Smooth muscle cell (in vitro differentiated cells): ENCODE measurements around the gene VPS35L. TPM values are rescaled to one million over a fixed set of nuclear protein-coding genes. Genes with fewer than 3 reads are reported as not detected.

Experiments used
- DNase-seq: peaks from one replicate; lab custom pipeline; 2025; ENCODE audit not compliant: unreplicated experiment; lab: John Stamatoyannopoulos, UW
- H2AFZ ChIP-seq: fragments of 200-600 bp; sonication (generic); 2 replicates; pipeline ENCODE4 v1.6.0; 2016; ENCODE audit warnings: antibody characterized with exemption, low read depth, mild to moderate bottlenecking
- H3F3A ChIP-seq: fragments of 200-600 bp; sonication (generic); 2 replicates; pipeline ENCODE4 v1.6.0; 2017; ENCODE audit warnings: antibody characterized with exemption, low read depth
- H3K27ac ChIP-seq: fragments of 200-600 bp; sonication (generic); 2 replicates; pipeline ENCODE4 v1.5.1; 2016; ENCODE audit warnings: low read depth, mild to moderate bottlenecking
- H3K27me3 ChIP-seq: fragments of 200-600 bp; sonication (generic); 2 replicates; pipeline ENCODE4 v1.6.1; 2016; ENCODE audit warnings: low read depth, mild to moderate bottlenecking
- H3K36me3 ChIP-seq: fragments of 200-600 bp; sonication (generic); 2 replicates; pipeline ENCODE4 v1.5.1; 2016; ENCODE audit warnings: low read depth
- H3K4me1 ChIP-seq: fragments of 200-600 bp; sonication (generic); 2 replicates; pipeline ENCODE4 v1.5.1; 2016; ENCODE audit warnings: low read depth
- H3K4me2 ChIP-seq: fragments of 200-600 bp; sonication (generic); 2 replicates; pipeline ENCODE4 v1.6.0; 2016; ENCODE audit warnings: mild to moderate bottlenecking
- H3K4me3 ChIP-seq: fragments of 200-600 bp; sonication (generic); 2 replicates; pipeline ENCODE4 v1.5.1; 2016; ENCODE audit warnings: mild to moderate bottlenecking
- H3K79me2 ChIP-seq: fragments of 200-600 bp; sonication (generic); 2 replicates; pipeline ENCODE4 v1.6.0; 2016; ENCODE audit warnings: low read depth, mild to moderate bottlenecking
- H3K9ac ChIP-seq: fragments of 200-600 bp; sonication (generic); 2 replicates; pipeline ENCODE4 v1.6.0; 2016; ENCODE audit warnings: low read depth
- H3K9me3 ChIP-seq: fragments of 200-600 bp; sonication (generic); replicated peaks from 2 replicates; pipeline ENCODE4 v1.5.1; 2016; ENCODE audit warnings: low read depth
- H4K20me1 ChIP-seq: fragments of 200-600 bp; sonication (generic); 2 replicates; pipeline ENCODE4 v1.6.0; 2016; ENCODE audit warnings: low read depth
- WGBS: methylation state at CpG from one replicate; pipeline ENCODE4 v1.1.7; 2016; ENCODE audit warnings: low lambda C conversion rate; 5-methylcytosine and 5-hydroxymethylcytosine counted together
- polyA plus RNA-seq: library from polyadenylated mRNA; unstranded; fragments of >200 nt; fragmentation: Nextera tagmentation; extraction: Ambion mirVana; gene quantifications from 2 replicates; pipeline ENCODE4 v1.2.1, GENCODE V29; 2016
- total RNA-seq: library from RNA; depleted of rRNA; stranded (reverse); fragments of >200 nt; gene quantifications from 2 replicates; pipeline ENCODE4 v1.2.3, GENCODE V29; 2014
- TF ChIP-seq, protein P1 (sequence below): fragments of 200-600 bp; sonication (generic); IDR thresholded peaks from 2 replicates; pipeline ENCODE4 v1.5.1; 2017; ENCODE audit warnings: borderline replicate concordance, mild to moderate bottlenecking, antibody characterized with exemption; ENCODE audit not compliant: insufficient read depth, poor library complexity, severe bottlenecking

Gene VPS35L
- total and polyA plus RNA-seq, 2 experiments from 2014 or later = 46.7 to 47.4 TPM

DNA sequence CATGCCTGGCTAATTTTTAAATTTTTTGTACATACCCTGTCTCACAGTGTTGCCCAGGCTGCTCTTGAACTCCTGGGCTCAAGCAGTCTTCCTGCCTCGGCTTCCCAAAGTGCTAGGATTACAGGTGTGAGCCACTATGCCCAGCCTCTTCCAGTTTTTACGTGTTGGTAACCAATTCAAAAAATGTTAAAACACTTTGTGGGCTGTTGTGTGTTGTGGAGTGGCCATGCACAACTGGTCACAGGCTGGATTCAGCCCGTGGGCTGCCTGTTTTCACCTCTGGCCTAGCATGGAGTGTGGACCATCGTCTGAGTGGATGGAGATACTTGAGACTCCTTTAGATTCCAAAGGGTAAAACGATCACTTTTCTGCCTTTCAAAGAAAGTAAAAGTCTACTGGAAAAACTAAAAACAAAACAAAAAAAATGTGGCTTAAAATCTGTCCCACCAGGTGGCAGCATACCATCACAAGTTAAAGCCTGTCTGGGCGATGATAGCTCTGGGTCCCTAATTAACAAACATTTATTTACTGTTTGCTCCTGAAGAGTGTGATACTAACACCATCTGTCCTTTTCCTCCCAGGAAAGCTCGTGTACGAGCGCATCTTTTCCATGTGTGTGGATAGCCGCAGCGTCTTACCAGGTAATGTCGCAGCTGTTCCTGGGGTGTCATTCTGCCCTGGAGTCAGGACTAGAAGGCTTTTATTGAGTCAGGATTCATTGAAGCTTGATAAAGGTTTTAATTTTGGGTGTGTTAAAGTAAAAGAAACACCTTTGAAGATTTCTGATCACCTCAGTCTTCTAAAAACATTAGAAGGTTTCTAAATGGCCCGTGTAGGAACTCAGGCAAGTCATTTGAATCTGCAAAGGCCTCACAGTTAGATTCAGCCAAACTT, 45.8 kb downstream of the VPS35L start:
- Histone ChIP-seq H3K4me2 (no peak overlapping the region), H3K9me3 (no peaks in the 10 kb centered on the region), H3K79me2 (no peaks in the 10 kb centered on the region), H3K4me3 (no peak overlapping the region), H3K4me1 (no peaks in the 10 kb centered on the region), H3K27me3 (no peaks in the 10 kb centered on the region), H3K9ac (no peak overlapping the region), H3K36me3 (peaks cover 4% of the 10 kb centered on the region), H3F3A (no peaks in the 10 kb centered on the region), H4K20me1 (no peaks in the 10 kb centered on the region), H3K27ac (no peak overlapping the region), H2AFZ (no peak overlapping the region)
- TF ChIP-seq, protein P1, sequence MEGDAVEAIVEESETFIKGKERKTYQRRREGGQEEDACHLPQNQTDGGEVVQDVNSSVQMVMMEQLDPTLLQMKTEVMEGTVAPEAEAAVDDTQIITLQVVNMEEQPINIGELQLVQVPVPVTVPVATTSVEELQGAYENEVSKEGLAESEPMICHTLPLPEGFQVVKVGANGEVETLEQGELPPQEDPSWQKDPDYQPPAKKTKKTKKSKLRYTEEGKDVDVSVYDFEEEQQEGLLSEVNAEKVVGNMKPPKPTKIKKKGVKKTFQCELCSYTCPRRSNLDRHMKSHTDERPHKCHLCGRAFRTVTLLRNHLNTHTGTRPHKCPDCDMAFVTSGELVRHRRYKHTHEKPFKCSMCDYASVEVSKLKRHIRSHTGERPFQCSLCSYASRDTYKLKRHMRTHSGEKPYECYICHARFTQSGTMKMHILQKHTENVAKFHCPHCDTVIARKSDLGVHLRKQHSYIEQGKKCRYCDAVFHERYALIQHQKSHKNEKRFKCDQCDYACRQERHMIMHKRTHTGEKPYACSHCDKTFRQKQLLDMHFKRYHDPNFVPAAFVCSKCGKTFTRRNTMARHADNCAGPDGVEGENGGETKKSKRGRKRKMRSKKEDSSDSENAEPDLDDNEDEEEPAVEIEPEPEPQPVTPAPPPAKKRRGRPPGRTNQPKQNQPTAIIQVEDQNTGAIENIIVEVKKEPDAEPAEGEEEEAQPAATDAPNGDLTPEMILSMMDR = peak; percentile 68
- DNase-seq = no peak
- WGBS = 73% methylated on average over 13 of the region's 13 CpGs

DNA sequence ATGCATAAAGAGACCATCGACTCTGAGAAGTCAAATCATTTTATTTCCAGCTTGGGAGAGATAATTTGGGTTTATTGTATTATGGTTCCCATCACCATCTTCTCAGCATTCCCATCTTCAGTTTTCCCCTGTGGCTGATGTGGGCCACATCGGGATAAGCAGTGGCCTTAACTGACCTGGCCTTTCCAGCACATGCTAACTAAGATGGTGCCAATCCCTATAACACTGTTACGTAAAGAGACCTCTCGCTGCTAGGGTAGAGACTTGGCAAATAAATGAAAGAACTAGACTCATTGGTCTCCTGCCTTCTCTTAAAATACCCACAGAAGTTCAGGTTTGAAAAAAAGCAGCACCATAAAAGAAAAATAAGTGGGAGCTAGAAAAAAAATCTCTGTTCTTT, 49.4 kb downstream of the VPS35L start:
- Histone ChIP-seq H3K9ac (no peak overlapping the region), H3K27ac (no peak overlapping the region), H3K36me3 (peaks cover 4% of the 10 kb centered on the region), H3F3A (no peaks in the 10 kb centered on the region), H3K27me3 (no peaks in the 10 kb centered on the region), H3K4me2 (no peak overlapping the region), H4K20me1 (no peaks in the 10 kb centered on the region), H3K9me3 (no peaks in the 10 kb centered on the region), H2AFZ (no peak overlapping the region), H3K79me2 (no peaks in the 10 kb centered on the region), H3K4me1 (no peaks in the 10 kb centered on the region), H3K4me3 (no peak overlapping the region)
- no peak for DNase-seq
- TF ChIP-seq, protein P1 = no peak
- 96% methylated on average over 4 of the region's 4 CpGs for WGBS

DNA sequence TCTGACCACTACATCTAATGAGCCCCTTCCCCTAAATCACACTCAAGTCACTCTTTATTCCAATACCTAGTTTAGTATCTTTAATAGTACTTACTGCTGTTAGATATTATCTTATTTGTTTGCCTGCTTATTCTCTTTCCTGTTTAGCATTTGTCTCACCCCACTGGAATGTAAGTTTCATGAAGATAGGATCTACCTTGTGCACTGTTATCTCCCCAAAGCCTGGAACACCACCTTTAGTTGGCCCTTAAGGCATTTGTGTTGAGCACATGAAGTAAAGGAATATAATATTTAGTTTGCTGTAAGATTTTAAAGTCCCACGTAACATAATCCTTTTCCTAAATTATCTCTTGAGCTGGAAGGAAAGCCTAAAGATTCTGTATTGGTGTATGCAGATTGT, 50.2 kb downstream of the VPS35L start:
- 93% methylated on average over 1 of the region's 1 CpG for WGBS
- no peak overlapping the region for H3K27ac ChIP-seq

More for the DNA sequence above, 50.2 kb downstream of the VPS35L start:
- H3F3A ChIP-seq = no peaks in the 10 kb centered on the region
- no peak overlapping the region for H3K4me2 ChIP-seq
- H3K36me3 ChIP-seq = peaks cover 4% of the 10 kb centered on the region
- TF ChIP-seq, protein P1 = no peak
- H3K9ac ChIP-seq = no peak overlapping the region
- no peaks in the 10 kb centered on the region for H3K9me3 ChIP-seq
- H4K20me1 ChIP-seq = no peaks in the 10 kb centered on the region
- DNase-seq = no peak
- no peak overlapping the region for H3K4me3 ChIP-seq
- H3K79me2 ChIP-seq = no peaks in the 10 kb centered on the region
- H3K4me1 ChIP-seq = no peaks in the 10 kb centered on the region
- no peaks in the 10 kb centered on the region for H3K27me3 ChIP-seq
- H2AFZ ChIP-seq = no peak overlapping the region
